ENCODE data around the gene PLS3. TPM values are rescaled to one million over a fixed set of nuclear protein-coding genes. Genes with fewer than 3 reads are reported as not detected.

The PLS3 gene
- polyA plus RNA-seq, 2 donors, result 59.6 to 103 TPM

- H3K4me3 ChIP-seq (ENCODE audit: low read depth in 1 of 2, low read length in 2 of 2), result no peak overlapping the region
- no peak overlapping the region for H3K27ac ChIP-seq (ENCODE audit: low read depth in 2 of 2, low read length in 1 of 2)
- no peaks in the 10 kb centered on the region for H3K4me1 ChIP-seq (ENCODE audit: control insufficient read depth in 2 of 2, insufficient read depth in 2 of 2, low read length in 1 of 2)
- H3K27me3 ChIP-seq (ENCODE audit: control insufficient read depth in 1 of 2, insufficient read depth in 2 of 2, low read length in 2 of 2), result peaks cover 0 to 9% of the 10 kb centered on the region in 2 donors
- 38 to 58% methylated on average over 6 of the region's 6 CpGs for WGBS, 2 donors
- H3K36me3 ChIP-seq (ENCODE audit: control insufficient read depth in 2 of 2, insufficient read depth in 2 of 2, low read length in 1 of 2), result no peaks in the 10 kb centered on the region
- H3K9me3 ChIP-seq (ENCODE audit: control insufficient read depth in 2 of 2, insufficient read depth in 1 of 2, low read depth in 1 of 2, low read length in 1 of 2), result no peaks in the 10 kb centered on the region
Measured at GRCh38 chrX:115694028-115694427, 133.1 kb downstream of the PLS3 start.

GRCh38 chrX:115696039-115696438 is 135.1 kb downstream of the PLS3 start:
- Histone ChIP-seq H3K9me3 (ENCODE audit: control insufficient read depth in 2 of 2, insufficient read depth in 1 of 2, low read depth in 1 of 2, low read length in 1 of 2) (no peaks in the 10 kb centered on the region), H3K36me3 (ENCODE audit: control insufficient read depth in 2 of 2, insufficient read depth in 2 of 2, low read length in 1 of 2) (no peaks in the 10 kb centered on the region), H3K4me3 (ENCODE audit: low read depth in 1 of 2, low read length in 2 of 2) (no peak overlapping the region), H3K27me3 (ENCODE audit: control insufficient read depth in 1 of 2, insufficient read depth in 2 of 2, low read length in 2 of 2) (peaks cover 0 to 9% of the 10 kb centered on the region in 2 donors), H3K4me1 (ENCODE audit: control insufficient read depth in 2 of 2, insufficient read depth in 2 of 2, low read length in 1 of 2) (no peaks in the 10 kb centered on the region), H3K27ac (ENCODE audit: low read depth in 2 of 2, low read length in 1 of 2) (no peak overlapping the region)
- 37 to 64% methylated on average over 6 of the region's 6 CpGs for WGBS, 2 donors

GRCh38 chrX:115696939-115697338 is 136.0 kb downstream of the PLS3 start:
- Histone ChIP-seq H3K27ac (ENCODE audit: low read depth in 2 of 2, low read length in 1 of 2) (no peak overlapping the region), H3K27me3 (ENCODE audit: control insufficient read depth in 1 of 2, insufficient read depth in 2 of 2, low read length in 2 of 2) (peaks cover 0 to 9% of the 10 kb centered on the region in 2 donors), H3K36me3 (ENCODE audit: control insufficient read depth in 2 of 2, insufficient read depth in 2 of 2, low read length in 1 of 2) (no peaks in the 10 kb centered on the region), H3K4me1 (ENCODE audit: control insufficient read depth in 2 of 2, insufficient read depth in 2 of 2, low read length in 1 of 2) (no peaks in the 10 kb centered on the region), H3K9me3 (ENCODE audit: control insufficient read depth in 2 of 2, insufficient read depth in 1 of 2, low read depth in 1 of 2, low read length in 1 of 2) (no peaks in the 10 kb centered on the region), H3K4me3 (ENCODE audit: low read depth in 1 of 2, low read length in 2 of 2) (no peak overlapping the region)

- H3K4me3 ChIP-seq (ENCODE audit: low read depth in 1 of 2, low read length in 2 of 2), result no peak overlapping the region
- H3K27ac ChIP-seq (ENCODE audit: low read depth in 2 of 2, low read length in 1 of 2), result no peak overlapping the region
- no peaks in the 10 kb centered on the region for H3K36me3 ChIP-seq (ENCODE audit: control insufficient read depth in 2 of 2, insufficient read depth in 2 of 2, low read length in 1 of 2)
- no peaks in the 10 kb centered on the region for H3K4me1 ChIP-seq (ENCODE audit: control insufficient read depth in 2 of 2, insufficient read depth in 2 of 2, low read length in 1 of 2)
- WGBS, 2 donors, result 58 to 73% methylated on average over 2 of the region's 2 CpGs
- H3K27me3 ChIP-seq (ENCODE audit: control insufficient read depth in 1 of 2, insufficient read depth in 2 of 2, low read length in 2 of 2), result peaks cover 0 to 9% of the 10 kb centered on the region in 2 donors
- H3K9me3 ChIP-seq (ENCODE audit: control insufficient read depth in 2 of 2, insufficient read depth in 1 of 2, low read depth in 1 of 2, low read length in 1 of 2), result no peaks in the 10 kb centered on the region
Measured at GRCh38 chrX:115697806-115698205, 136.8 kb downstream of the PLS3 start.
